Esophagus squamous epithelium (tissue), 5 donors: ENCODE data around the gene CAMK2G. TPM values are rescaled to one million over a fixed set of nuclear protein-coding genes. Genes with fewer than 3 reads are reported as not detected.
A peak's percentile ranks its signal among the peaks of the same experiment; 100 is the strongest.

Source experiments
- DNase-seq: peaks from one replicate; lab custom pipeline; 2025; lab: John Stamatoyannopoulos, UW
- H3K27ac ChIP-seq, 4 donors: fragments of 200-600 bp; sonication (generic); one replicate each; pipeline ENCODE4 v1.5.1; 2016 to 2019; ENCODE audit warnings: mild to moderate bottlenecking in 1 of 4
- H3K27me3 ChIP-seq, 4 donors: fragments of 200-600 bp; sonication (generic); 1 replicate in 3 of 4; 2 replicates in 1 of 4; pipeline versions ENCODE4 v1.5.1 to v1.6.0; 2017 to 2021; ENCODE audit warnings: antibody characterized with exemption in 1 of 4
- H3K36me3 ChIP-seq, 3 donors: fragments of 200-600 bp; sonication (generic); one replicate each; pipeline ENCODE4 v1.5.1; 2016 to 2019
- H3K4me1 ChIP-seq, 3 donors: fragments of 200-600 bp; sonication (generic); one replicate each; pipeline ENCODE4 v1.5.1; 2017 to 2019
- H3K4me3 ChIP-seq, 4 donors: fragments of 200-600 bp; sonication (generic); 1 replicate in 3 of 4; 2 replicates in 1 of 4; pipeline ENCODE4 v1.5.1; 2016 to 2019; ENCODE audit warnings: mild to moderate bottlenecking in 2 of 4, moderate library complexity in 1 of 4
- H3K9me3 ChIP-seq, 3 donors: fragments of 200-600 bp; sonication (generic); one replicate each; pipeline ENCODE4 v1.5.1; 2016 to 2019
- CTCF ChIP-seq, 6 experiments: fragments of 450-650 bp in 4 of 6; fragments of 200-600 bp in 2 of 6; sonication (generic) in 2 of 6; IDR thresholded peaks; one replicate each; pipeline ENCODE4 v1.5.1; 2016 to 2019; ENCODE audit warnings: antibody characterized with exemption in 6 of 6, mild to moderate bottlenecking in 4 of 6, moderate library complexity in 4 of 6
- POLR2A ChIP-seq, 4 donors: fragments of 450-650 bp; IDR thresholded peaks; one replicate each; pipeline ENCODE4 v1.6.1; 2017; ENCODE audit warnings: antibody characterized with exemption in 4 of 4, mild to moderate bottlenecking in 4 of 4, moderate library complexity in 3 of 4
- WGBS, 2 donors: methylation state at CpG; one replicate each; pipeline ENCODE4 v1.1.5; 2018; 5-methylcytosine and 5-hydroxymethylcytosine counted together
- intact Hi-C: fragments of 100-400 bp; cut with DNase I; formaldehyde crosslinking; loops from one replicate; pipeline ENCODE4 v1.15.0; 2022
- total RNA-seq, 4 donors: library from RNA; depleted of rRNA; stranded (reverse); fragments of >200 nt; gene quantifications; one replicate each; pipeline ENCODE4 v1.1.0, GENCODE V29; 2016
- donor health status: DM: yes; HTN: yes; CAD: no.

CAMK2G gene
- total RNA-seq, 4 donors from 2014 or later, result 15.5 to 37.0 (median 28.6) TPM

GRCh38 chr10:73779018-73779417 is 95.3 kb downstream of the CAMK2G start:
- no peaks in the 10 kb centered on the region for H3K9me3 ChIP-seq
- TF ChIP-seq POLR2A (IDR thresholded peaks at IDR 0.05) (no peak), CTCF (IDR thresholded peaks at IDR 0.05) (no peak)
- peaks cover 32 to 56% (median 36%) of the 10 kb centered on the region in 3 donors for H3K4me1 ChIP-seq
- 87 to 92% methylated on average over 3 to 5 of the region's 5 CpGs for WGBS, 2 donors
- H3K27me3 ChIP-seq, result no peaks in the 10 kb centered on the region
- no peak overlapping the region for H3K27ac ChIP-seq
- no peak for DNase-seq
- H3K4me3 ChIP-seq, result no peak overlapping the region
- peaks cover 0 to 61% (median 12%) of the 10 kb centered on the region in 3 donors for H3K36me3 ChIP-seq
- intact Hi-C loops, result no loop called here

DNA sequence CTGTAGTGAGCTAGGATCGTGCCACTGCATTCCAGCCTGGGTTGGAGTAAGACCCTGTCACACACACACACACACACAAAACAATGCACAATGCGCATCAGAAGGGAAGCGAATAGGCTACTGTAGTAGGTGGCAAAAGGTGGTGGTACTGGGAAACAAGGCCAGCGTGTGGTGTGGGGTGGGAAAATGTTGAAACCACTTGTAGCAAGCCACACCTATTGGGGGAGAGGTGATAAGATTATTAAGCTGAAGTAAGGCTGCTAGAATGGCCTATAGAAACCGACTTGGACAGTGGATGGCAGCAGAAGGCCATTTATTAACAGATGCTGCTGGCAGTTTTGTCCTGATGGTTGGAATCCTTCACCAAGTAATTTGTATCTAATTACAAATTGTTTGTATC is 99.7 kb downstream of the CAMK2G start:
- Histone ChIP-seq H3K27me3 (no peaks in the 10 kb centered on the region), H3K9me3 (no peaks in the 10 kb centered on the region), H3K27ac (peak overlapping the region in 2 of 4 donors; percentile 41 to 97), H3K4me1 (peaks cover 26 to 39% (median 27%) of the 10 kb centered on the region in 3 donors), H3K4me3 (peak overlapping the region; percentile 72 to 90 (median 88)), H3K36me3 (peaks cover 7 to 74% (median 21%) of the 10 kb centered on the region in 3 donors)
- intact Hi-C loops, result no loop called here
- TF ChIP-seq POLR2A (IDR thresholded peaks at IDR 0.05), result no peak
- TF ChIP-seq CTCF (IDR thresholded peaks at IDR 0.05), result no peak
- no peak for DNase-seq
- WGBS, 2 donors, result 24 to 27% methylated on average over 5 of the region's 5 CpGs

- intact Hi-C loops, result no loop called here
- 0 to 3% methylated on average over 8 of the region's 29 CpGs for WGBS, 2 donors
- peaks cover 26 to 39% (median 27%) of the 10 kb centered on the region in 3 donors for H3K4me1 ChIP-seq
- no peaks in the 10 kb centered on the region for H3K9me3 ChIP-seq
- peak overlapping the region; percentile 96 to 99 (median 97) for H3K27ac ChIP-seq
- H3K27me3 ChIP-seq, result no peaks in the 10 kb centered on the region
- H3K36me3 ChIP-seq, result peaks cover 18 to 74% (median 19%) of the 10 kb centered on the region in 3 donors
- H3K4me3 ChIP-seq, result peak overlapping the region; percentile 72 to 90 (median 88)
- TF ChIP-seq CTCF (IDR thresholded peaks at IDR 0.05) (no peak), POLR2A (IDR thresholded peaks at IDR 0.05) (no peak)
- DNase-seq, result no peak
Measured at GRCh38 chr10:73773152-73773879, 101.0 kb downstream of the CAMK2G start.

DNA sequence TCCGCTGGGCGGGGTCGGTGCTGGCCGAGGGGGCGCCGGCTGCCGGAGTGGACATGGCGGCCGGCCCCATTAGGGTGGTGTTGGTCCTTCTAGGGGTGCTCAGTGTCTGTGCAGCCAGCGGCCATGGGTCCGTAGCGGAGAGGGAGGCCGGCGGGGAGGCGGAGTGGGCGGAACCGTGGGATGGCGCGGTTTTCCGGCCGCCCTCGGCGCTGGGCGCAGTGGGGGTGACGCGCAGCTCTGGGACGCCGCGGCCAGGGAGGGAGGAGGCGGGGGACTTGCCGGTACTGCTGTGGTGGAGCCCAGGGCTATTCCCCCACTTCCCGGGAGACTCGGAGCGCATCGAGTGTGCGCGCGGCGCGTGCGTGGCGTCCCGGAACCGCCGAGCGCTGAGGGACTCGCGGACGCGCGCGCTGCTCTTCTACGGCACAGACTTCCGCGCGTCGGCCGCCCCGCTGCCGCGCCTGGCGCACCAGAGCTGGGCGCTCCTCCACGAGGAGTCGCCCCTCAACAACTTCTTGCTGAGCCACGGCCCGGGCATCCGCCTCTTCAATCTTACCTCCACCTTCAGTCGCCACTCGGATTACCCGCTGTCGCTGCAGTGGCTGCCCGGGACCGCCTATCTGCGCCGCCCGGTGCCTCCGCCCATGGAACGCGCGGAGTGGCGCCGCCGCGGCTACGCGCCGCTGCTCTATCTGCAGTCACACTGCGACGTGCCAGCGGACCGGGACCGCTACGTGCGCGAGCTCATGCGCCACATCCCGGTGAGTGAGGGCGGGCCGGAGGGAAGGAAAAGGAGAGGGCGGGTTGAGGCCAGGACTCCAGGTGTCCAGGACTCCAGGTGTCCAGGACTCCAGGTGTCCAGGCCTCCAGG is 101.8 kb downstream of the CAMK2G start:
- no peaks in the 10 kb centered on the region for H3K9me3 ChIP-seq
- H3K4me1 ChIP-seq, result peaks cover 26 to 39% (median 27%) of the 10 kb centered on the region in 3 donors
- no peaks in the 10 kb centered on the region for H3K27me3 ChIP-seq
- H3K27ac ChIP-seq, result peak overlapping the region; percentile 96 to 99 (median 97)
- WGBS, 2 donors, result 0% methylated on average over 18 of the region's 101 CpGs; no CpG with 5 or more reads in 1 of the 2 donors
- DNase-seq, result peak; percentile 37
- intact Hi-C loops, result no loop called here
- H3K36me3 ChIP-seq, result peaks cover 22 to 74% (median 24%) of the 10 kb centered on the region in 3 donors
- peak in 1 of 6 experiments; percentile 24 for TF ChIP-seq CTCF (IDR thresholded peaks at IDR 0.05)
- TF ChIP-seq POLR2A (IDR thresholded peaks at IDR 0.05), result peak in 3 of 4 donors; percentile 10 to 83 (median 64)
- peak overlapping the region; percentile 72 to 90 (median 88) for H3K4me3 ChIP-seq
